GM21786 (cell line): ENCODE results near the gene MMD.
A peak's percentile ranks its signal among the peaks of the same experiment; 100 is the strongest.
"Not testable (repeated sequence)": the region's sequence is repeated elsewhere in the genome, so short reads cannot be mapped to it uniquely, and the experiment has no call there.

ENCODE experiments used
- ATAC-seq: cut with Tn5 transposase; IDR thresholded peaks from one replicate; pipeline ENCODE4 v1.9.1; 2021; ENCODE audit not compliant: unreplicated experiment

MMD gene, protein sequence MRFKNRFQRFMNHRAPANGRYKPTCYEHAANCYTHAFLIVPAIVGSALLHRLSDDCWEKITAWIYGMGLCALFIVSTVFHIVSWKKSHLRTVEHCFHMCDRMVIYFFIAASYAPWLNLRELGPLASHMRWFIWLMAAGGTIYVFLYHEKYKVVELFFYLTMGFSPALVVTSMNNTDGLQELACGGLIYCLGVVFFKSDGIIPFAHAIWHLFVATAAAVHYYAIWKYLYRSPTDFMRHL

DNA sequence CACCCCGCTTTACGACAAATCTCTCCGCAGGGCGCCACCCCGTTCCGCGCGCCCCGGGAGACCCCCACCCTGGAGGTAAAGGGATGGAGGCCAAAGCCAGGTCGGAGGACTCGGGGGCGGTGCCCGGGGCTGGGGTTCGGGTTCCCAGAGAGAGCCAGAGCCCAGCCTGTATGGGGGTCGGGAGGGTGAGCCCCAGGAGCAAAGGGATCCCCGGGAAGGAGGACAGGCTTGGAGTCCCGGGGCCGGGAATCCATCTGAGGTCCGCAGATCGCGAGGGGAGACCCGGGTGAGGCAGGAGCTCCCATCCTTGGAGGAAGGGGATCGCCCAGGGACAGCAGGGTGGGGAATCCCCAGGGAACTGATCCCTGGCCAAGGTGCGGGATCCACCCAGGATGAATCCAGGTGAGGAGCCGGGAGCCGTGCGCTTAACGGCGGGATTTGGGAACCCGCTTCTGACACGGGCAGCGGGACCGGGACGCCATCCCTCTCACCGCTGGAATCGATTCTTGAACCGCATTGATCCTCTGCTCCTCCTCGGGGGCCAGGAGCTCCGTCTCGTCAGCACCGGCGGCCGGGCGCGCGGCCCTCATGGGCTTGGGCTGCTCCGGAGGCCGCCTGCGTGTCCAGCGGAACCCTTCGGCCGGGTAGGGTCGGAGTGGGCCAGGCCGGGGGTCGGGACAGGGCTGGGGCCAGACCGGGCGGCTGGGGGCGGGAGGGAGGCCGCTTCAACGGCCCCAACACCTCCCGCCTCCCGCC is at the start of gene MMD:
Gene MMD, minus strand, starts transcription at position 657 of the 756 bp plus-strand sequence. Its CDS starts 140 bp downstream, at position 517.
- peak; percentile 16 for ATAC-seq

DNA sequence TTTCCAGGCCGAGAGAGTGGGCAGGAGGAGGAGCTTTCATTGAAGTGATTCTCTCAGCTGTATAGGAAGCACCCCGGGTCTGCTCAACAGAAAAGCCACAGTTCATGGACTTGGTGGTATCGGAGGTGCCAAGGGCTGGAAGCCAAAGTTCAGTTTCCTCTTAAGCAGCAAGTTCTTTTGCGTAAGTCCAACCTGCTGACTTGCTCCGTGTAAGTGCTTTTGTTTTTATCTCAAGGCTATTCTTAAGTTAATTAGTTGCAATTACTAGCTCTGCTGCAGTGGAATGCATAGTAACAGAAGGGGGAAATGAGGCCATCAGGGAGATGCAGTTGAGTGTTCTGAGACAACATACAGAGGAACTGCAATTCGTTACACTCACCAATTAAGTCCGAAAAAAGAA is 45.0 kb upstream of the MMD start:
- peak; percentile 40 for ATAC-seq

DNA sequence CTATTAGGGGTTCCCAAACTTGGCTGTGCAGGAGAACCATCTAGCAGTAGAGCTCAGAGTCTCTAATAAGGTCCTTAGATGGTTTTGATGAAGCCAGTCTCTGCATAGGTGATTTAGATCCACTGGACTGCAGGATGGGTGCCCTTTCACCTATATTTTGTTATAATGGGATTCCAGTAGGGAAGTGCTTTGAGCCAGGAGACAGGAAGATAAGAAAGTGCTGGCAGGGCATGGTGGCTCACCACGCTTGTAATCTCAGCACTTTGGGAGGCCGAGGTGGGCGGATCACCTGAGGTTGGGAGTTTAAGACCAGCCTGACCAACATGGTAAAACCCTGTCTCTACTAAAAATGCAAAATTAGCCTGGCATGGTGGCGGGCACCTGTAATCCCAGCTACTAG is 44.1 kb upstream of the MMD start:
- not testable (repeated sequence) for ATAC-seq

DNA sequence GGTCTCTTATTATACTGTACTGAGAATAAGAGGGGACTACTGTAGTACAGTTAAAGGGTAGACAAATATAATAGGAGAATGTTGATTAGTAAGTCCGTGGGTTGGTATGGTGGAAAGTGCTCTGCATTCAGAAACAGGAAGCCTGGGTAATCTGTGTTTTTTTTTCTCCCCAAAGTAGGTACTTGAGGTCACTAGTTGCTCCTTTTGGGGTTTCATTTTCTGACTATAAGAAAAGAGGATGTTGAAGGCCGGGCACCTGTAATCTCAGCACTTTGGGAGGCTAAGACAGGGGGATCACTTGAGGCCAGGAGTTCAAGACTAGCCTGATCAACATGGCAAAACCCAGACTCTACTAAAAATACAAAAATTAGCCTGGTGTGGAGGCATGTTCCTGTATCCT is 42.0 kb upstream of the MMD start:
- ATAC-seq = peak; percentile 78

DNA sequence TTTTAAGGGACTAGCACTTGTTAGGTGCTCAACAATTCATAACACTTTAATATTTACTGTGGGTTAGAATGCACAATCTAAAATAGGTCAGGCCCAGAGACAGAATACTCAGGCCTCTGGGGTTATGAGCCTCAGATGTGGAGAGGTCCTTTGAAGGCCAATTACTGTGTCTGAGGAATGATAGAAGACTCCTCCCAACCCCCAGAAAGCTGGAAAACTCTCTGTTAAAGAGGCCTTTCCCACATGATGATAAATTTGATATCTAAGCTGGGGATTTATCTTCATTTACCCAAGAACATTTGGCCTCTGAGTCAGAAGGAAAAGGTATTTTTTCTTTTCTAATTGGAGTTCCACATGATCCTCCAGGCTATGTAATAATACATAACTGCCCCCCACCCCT is 41.1 kb upstream of the MMD start:
- no peak for ATAC-seq

DNA sequence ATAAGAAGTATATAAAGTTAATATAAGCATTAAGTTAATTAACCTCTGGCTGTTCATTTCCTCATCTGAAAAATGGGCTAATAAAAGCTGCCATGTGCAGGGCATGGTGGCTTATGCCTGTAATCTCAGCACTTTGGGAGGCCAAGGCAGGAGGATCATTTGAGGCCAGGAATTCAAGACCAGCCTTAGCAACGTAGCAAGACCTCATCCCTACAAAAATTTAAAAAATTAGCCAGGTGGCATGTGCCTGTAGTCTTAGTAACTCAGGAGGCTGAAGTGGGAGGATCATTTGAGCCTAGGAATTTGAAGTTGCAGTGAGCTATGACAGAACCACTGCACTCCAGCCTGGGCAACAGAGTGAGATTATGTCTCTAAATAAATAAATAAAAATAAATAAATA is 40.6 kb upstream of the MMD start:
- ATAC-seq = no peak

DNA sequence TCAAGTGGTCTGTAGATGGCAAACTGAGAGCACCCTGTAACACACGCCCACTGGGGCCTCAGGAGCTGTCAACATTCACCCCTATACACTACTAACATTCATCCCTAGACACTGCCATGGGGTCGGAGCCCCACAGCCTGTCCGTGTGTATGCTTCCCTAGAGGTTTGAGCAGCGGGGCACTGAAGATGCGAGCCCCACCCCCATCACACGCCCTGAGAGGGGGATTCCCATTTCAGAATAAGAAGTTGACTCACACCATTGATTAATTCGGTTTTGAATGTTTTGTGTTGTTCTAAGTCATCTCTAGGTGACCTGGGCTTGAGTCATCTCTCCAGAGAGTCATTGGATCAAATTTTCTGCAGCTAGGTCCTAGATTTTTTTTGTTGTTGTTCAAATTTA is 37.3 kb upstream of the MMD start:
- ATAC-seq = peak; percentile 47

DNA sequence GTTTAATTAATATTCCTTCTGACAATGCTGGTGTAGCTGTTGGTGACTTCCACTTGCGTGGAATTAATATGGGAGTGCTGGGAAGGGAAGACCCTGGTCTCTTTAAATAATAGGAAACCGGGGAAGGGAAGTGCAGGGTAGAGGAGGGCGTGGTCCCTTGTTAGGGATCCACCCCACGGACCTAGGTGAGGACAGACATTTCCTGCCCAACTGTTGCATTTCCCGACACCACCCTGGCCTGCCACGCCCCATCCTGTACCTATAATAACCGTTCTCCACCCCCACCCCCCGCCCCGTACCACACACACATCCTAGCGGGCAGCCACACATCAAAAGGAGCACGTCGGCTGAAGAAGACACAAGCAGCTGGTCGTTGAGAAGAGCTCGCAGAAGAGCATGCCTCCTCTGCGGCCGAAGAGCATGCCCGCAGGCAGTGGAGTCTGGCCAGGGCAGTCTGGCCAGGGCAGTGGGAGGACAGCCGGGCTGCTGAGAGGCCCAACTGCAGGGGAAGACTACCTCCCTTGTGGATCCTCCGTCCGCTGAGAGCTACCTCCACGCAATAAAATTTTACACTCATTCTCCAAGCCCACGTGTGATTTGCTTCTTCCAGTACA is 36.8 kb upstream of the MMD start:
- no peak for ATAC-seq

DNA sequence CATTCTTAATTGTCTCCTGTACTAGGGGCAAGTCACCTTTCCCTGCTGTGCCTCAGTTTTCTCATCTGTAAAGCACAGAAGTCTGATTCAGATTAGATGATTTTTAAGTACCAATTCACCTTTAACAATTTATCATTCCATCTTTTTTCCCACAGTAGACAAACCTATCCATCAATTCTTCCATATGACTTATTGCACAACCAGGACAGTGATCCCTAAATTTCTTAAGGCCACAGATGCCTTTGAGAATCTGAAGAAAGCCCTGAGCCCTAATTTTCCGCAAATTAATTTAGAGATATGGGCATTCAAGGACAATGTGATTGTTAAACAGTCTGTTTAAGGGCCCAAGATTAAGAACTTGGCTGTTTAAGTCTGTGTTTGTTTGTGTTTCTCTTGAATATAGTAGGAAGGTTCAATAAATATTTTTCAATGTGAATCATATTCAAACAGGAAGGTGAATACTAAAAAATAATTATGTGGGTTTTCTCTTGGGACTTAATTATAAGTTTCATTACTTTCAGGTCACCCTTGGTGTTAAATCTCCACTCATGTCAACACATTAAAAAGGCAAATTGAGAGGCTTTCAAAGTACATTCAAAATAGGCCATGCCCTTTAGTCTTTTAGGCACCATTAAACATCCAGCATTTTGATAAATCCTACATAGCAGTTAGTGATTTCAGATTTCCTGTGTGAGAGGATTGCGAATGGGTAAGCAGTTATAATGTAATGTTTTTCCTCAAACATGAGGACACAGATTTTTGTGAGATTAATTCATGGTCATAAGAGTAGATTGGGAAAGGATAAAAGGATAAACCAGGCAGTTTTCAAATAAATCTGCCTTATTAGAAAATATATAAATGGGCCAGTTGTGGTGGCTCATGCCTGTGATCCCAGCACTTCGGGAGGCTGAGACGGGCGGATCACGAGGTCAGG is 34.9 kb upstream of the MMD start:
- no peak for ATAC-seq

DNA sequence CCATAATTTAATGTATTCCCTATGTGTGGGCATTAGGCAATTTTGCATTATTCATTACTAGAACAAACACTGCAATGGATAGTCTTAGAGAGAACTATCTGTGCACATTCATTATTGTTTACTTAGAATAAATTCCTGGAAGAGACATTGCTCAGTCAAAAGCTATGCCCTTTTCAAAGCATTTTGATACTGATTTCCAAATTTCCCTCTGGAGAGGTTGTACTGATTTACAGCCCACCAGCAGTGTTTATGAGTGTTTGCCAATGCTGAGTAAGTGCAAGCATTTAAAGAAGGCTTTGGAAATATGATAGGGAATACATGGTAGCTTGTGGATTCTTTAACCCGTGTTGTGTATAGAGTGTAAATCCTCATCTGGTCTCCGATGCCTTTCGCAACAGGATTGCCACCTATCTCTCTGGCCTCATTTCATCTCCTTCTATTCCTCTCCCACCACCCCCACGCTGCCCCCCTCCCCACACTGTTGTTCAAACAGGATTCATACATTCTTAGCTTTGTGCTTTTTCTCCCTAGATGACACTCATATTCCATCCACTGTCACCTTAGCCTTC is 33.4 kb upstream of the MMD start:
- ATAC-seq = no peak

DNA sequence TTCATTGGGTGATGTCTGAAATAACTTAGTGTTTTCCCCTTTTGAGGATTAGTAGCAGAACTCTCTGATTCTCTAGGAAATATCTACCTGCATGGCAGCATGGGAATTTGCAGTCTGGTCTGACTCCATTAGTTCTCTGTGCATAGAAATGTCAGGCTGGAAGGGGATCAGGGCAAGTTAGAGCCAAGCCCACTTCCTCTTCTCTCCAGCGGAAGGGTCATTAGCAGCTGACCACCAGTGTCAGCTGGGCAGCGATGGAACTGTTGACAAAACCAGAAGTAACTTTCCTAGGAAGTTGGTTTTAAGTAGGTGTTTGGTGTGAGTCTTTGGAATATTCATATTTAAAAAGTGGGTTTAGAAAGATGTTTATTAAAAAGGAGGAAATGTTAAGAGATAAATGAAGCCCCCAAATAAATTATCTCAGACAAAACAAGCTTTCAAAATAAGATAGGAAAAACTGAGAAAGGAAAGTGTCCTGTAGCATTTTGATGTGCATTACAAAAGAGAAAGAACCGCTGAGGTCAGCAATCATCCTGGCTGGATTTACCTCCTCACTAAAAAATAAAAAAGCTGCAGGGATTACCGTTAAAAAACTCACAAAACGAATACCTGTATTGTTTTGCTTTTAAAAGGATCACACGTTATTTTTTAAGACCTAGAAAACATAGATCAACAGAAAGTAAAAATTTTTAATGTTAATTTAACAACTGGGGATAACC is 32.4 kb upstream of the MMD start:
- ATAC-seq = no peak

DNA sequence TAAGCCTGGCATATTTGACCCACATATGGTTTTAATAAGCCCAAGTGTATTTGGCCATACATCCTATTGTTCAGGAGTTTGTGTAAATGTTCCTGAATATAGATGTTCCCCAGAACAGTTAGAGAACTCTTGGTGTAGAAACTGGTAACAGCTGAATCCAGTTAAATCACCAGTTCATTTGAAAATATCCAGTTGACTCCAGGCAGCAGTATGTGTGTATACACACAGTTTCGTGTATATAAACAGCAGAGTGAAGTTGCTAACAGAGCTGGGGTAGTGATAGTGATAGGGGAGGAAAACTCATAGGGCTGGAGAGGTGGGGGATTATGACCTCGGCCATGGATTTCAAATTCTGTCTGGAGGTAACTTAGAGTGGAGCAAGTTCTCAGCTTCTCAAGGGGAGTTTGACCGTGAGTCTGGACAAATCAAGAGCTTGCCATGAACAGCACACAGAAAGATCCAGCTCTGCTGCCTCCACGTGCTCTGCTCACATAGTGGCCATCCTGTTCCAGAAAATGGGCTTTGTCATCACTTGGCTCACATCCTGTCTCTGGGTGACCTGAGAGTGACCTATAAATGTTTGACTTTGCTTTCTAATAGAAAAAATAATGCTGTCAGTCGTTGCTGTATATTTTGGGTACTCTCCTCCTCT is 30.6 kb upstream of the MMD start:
- ATAC-seq = peak; percentile 76

DNA sequence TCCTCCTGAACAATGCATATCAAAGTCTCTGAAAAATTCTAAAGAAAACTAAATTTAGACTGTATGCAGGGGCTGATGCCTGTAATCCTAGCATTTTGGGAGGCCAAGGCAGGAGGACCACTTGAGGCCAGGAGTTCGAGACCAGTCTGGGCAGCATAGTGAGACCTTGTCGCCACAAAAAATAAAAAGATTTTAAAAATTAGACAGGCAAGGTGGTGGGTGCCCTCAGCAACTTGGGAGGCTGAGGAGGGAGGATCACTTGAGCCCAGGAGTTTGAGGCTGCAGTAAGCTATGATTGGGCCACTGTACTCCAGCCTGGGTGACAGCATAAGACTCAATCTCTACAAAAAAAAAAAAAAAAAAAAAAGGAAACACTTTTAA is 30.1 kb upstream of the MMD start:
- ATAC-seq = no peak

DNA sequence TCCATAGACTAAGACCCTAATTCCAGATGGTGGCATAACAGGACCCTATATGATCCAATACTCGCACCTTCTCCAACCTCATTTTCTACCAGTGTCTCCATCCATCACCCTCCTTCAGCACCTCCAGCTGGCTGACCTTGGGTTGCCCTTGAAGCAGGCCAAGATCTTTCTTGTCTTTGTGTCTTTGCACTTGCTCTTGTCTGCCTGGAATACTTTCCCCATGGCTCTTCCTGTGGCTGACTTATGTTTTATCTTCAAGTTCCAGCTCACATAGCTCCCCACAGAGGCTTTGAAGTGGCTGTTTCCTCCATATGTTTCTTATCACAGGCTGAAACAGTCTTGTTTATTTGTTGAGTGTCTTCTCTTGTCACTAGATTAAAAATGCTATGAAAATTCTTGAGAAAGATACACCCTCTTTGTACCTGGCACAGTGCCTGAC is 29.6 kb upstream of the MMD start:
- ATAC-seq = no peak

DNA sequence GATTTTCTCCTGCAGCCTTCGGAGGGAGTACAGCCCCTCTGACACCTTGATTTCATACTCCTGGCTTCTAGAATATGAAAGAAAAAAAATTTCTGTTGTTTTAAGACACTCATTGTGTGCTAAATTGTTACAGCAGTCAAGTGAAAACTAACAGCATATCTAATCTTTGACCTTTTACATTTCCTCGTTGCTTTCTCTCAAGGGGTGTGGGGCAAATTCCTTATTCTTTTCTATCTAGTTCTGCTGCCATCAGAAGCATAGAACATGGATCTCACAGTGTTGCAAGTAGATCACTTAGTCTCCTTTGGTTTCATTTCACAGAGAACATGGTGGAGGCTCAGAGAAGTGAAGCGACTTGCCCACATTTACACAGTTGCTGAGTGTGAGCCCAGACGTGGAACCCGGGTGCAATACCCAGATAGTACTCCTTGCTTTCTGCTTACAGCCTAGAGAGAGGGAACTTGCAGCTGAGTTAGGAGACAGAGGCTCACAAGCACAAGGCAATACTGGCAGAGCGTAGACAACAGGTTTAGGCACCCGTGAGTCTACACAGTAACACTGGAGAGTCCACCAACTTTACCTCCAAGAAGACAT is 28.7 kb upstream of the MMD start:
- ATAC-seq = no peak

DNA sequence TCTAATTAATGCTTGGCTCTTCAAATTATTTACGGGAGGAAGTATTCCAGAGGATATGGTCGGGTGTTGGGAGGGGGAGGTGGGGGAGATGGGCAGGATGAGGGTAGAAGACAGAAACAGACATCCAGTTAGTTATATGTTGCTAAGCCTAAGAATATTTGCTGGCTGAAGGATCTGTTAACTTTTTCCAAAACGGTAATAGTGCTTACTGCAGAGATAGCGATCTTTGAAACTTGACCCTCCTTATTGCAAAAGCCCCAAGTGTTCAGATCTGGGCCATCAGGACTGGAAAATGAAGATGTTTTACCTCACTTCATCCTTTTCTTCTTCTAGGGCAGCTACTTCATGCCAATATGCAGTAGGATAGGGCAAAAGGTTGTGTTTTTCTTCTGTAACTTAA is 27.0 kb upstream of the MMD start:
- ATAC-seq = no peak

DNA sequence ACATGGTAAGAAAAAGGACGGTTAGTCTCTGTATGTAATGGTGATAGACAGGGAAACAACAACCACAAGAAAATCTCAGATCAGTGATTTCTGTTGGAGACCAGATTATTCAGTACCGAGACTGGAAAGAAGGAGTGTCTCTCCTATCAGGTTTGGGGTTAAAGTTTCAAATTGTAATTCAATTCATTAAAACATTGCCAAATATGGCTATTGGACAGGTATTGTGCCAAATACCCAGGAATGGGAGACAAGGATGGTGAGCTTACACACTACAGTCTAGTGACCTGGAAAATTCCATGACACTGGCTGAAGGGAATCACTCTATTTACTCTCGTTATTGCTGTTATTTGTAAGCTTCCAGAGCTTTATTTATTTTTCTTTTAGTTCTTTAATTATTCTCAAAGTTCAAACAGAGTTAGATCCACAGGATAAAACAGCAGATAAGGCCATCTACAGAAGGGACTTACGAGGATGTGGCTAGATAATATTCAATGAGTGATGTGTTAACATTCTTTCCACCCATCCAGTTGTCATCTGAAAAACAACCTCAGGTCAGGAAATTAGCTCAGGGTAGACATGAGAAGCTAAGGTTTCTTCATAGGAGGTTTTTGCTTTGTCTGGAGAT is 25.1 kb upstream of the MMD start:
- ATAC-seq = no peak

DNA sequence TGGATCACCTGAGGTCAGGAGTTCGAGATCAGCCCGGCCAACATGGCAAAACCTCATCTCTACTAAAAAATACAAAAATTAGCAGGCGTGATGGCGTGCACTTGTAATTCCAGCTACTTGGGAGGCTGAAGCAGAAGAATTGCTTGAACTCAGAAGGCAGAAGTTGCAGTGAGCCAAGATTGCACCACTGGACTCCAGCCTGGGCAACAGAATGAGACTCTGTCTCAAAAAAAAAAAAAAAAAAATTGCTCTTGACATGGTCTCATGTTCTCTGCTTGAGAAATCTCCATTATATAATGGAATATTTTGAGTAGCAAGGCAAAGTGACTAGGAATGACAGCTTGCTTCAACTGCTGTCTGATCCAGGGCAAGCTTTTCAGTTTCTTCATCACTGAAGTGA is 24.4 kb upstream of the MMD start:
- ATAC-seq = not testable (repeated sequence)
